Measurements from ENCODE around the gene MAPKAP1.

- TF ChIP-seq CTCF (IDR thresholded peaks at IDR 0.05; ENCODE audit: low read depth, low read length, poor library complexity, severe bottlenecking) = no peak
- no peak for TF ChIP-seq EZH2phosphoT487 (IDR thresholded peaks at IDR 0.05; ENCODE audit: borderline replicate concordance, low read length)
These were observed 171.9 kb downstream of the MAPKAP1 start for GRCh38 chr9:125534971-125535701.
